H1 (cell line): Measurements from ENCODE around the gene TSKU. TPM values are rescaled to one million over a fixed set of nuclear protein-coding genes. Genes with fewer than 3 reads are reported as not detected.
"Not testable (repeated sequence)": the region's sequence is repeated elsewhere in the genome, so short reads cannot be mapped to it uniquely, and the experiment has no call there.

Experiments used
- CTCF ChIA-PET: fragments of 300-600 bp; sonication (Branson Sonifier 250); formaldehyde crosslinking; loops from one replicate; lab custom pipeline; 2021; ENCODE audit not compliant: partially characterized antibody; lab: Charles Lee
- POLR2A ChIA-PET: fragments of 300-600 bp; sonication (Branson Sonifier 250); formaldehyde crosslinking; loops from one replicate; lab custom pipeline; 2021; ENCODE audit warnings: inconsistent platforms; ENCODE audit not compliant: partially characterized antibody; lab: Charles Lee
- DNase-seq, 2 experiments: peaks; one replicate each; pipeline versions ENCODE4 v3.0.0 to v3.0.0-alpha.2; 2010 to 2022; ENCODE audit warnings: low spot score in 2 of 2, low read depth in 1 of 2, mixed read lengths in 1 of 2
- FAIRE-seq: peaks from 2 replicates; lab custom pipeline; 2011; peaks lifted over from hg19 to GRCh38; lab: Jason Lieb, UNC
- H2AFZ ChIP-seq: 2 replicates; pipeline ENCODE4 v1.8.1; 2012; ENCODE audit warnings: low read length, inconsistent platforms
- H2AK5ac ChIP-seq: 2 replicates; pipeline ENCODE4 v1.6.1; 2013; ENCODE audit warnings: low read depth, low read length
- H2BK120ac ChIP-seq: replicated peaks from 2 replicates; pipeline ENCODE3; 2013; ENCODE audit warnings: low read depth, low read length, inconsistent platforms
- H2BK12ac ChIP-seq: 2 replicates; pipeline ENCODE4 v1.6.1; 2013; ENCODE audit warnings: low read depth, low read length
- H2BK15ac ChIP-seq: 2 replicates; pipeline ENCODE4 v1.6.1; 2013; ENCODE audit warnings: low read length
- H2BK20ac ChIP-seq: 2 replicates; pipeline ENCODE4 v1.6.1; 2013; ENCODE audit warnings: low read length
- H2BK5ac ChIP-seq: 2 replicates; pipeline ENCODE4 v1.6.1; 2013; ENCODE audit warnings: low read depth, low read length
- H3K14ac ChIP-seq: 2 replicates; pipeline ENCODE4 v1.6.1; 2013; ENCODE audit warnings: inconsistent platforms; ENCODE audit not compliant: insufficient read length
- H3K18ac ChIP-seq: 2 replicates; pipeline ENCODE4 v1.6.1; 2013; ENCODE audit warnings: low read length; ENCODE audit errors: extremely low read depth
- H3K23ac ChIP-seq: 2 replicates; pipeline ENCODE4 v1.6.1; 2013; ENCODE audit warnings: inconsistent platforms; ENCODE audit not compliant: insufficient read length
- H3K23me2 ChIP-seq: 2 replicates; pipeline ENCODE4 v1.6.1; 2013; ENCODE audit warnings: low read depth, low read length
- H3K27ac ChIP-seq: 2 replicates; pipeline ENCODE4 v1.6.1; 2011; ENCODE audit warnings: low read depth, low read length, inconsistent platforms
- H3K27me3 ChIP-seq, 4 experiments: replicated peaks in 1 of 4; 1 replicate in 1 of 4; 2 replicates in 3 of 4; pipeline versions ENCODE4 v1.6.1 to v1.8.1; 2011 to 2013; ENCODE audit warnings: low read length in 3 of 4, mild to moderate bottlenecking in 3 of 4, inconsistent platforms in 2 of 4, mixed read lengths in 2 of 4, moderate library complexity in 1 of 4; ENCODE audit not compliant: control insufficient read depth in 3 of 4, insufficient read depth in 3 of 4; ENCODE audit errors: extremely low read depth in 1 of 4
- H3K36me3 ChIP-seq, 4 experiments: 2 replicates each; pipeline versions ENCODE4 v1.6.1 to v1.8.1; 2011 to 2013; ENCODE audit warnings: mild to moderate bottlenecking in 4 of 4, low read length in 3 of 4, moderate library complexity in 2 of 4, control low read depth in 1 of 4, inconsistent platforms in 1 of 4; ENCODE audit not compliant: insufficient read depth in 4 of 4, control insufficient read depth in 2 of 4
- H3K4ac ChIP-seq: replicated peaks from 2 replicates; pipeline ENCODE3; 2013; ENCODE audit warnings: low read length, low read depth, mixed read lengths, inconsistent platforms; ENCODE audit not compliant: insufficient read length
- H3K4me1 ChIP-seq, 4 experiments: replicated peaks in 1 of 4; 1 replicate in 1 of 4; 2 replicates in 3 of 4; pipeline versions ENCODE4 v1.6.1 to v1.8.1; 2011 to 2013; ENCODE audit warnings: low read length in 3 of 4, inconsistent platforms in 2 of 4, mixed read lengths in 1 of 4; ENCODE audit not compliant: insufficient read depth in 4 of 4, control insufficient read depth in 3 of 4
- H3K4me2 ChIP-seq, 2 experiments: 2 replicates each; pipeline versions ENCODE4 v1.6.1 to v1.8.1; 2011 to 2013; ENCODE audit warnings: low read depth in 2 of 2, low read length in 2 of 2, control low read depth in 1 of 2, inconsistent platforms in 1 of 2, mild to moderate bottlenecking in 1 of 2; ENCODE audit not compliant: insufficient read depth in 1 of 2
- H3K4me3 ChIP-seq, 4 experiments: fragments of 200-600, 300-600 bp in 1 of 4; sonication (generic), shearing (Covaris generic), sonication (Bioruptor Twin) in 1 of 4; 2 replicates each; pipeline versions ENCODE4 v1.5.1 to v1.8.1; 2011 to 2016; ENCODE audit warnings: low read length in 4 of 4, low read depth in 3 of 4, control low read depth in 2 of 4, inconsistent platforms in 2 of 4, mild to moderate bottlenecking in 2 of 4, mixed read lengths in 1 of 4, moderate library complexity in 1 of 4; ENCODE audit not compliant: insufficient read depth in 2 of 4; ENCODE audit errors: extremely low read depth in 1 of 4
- H3K56ac ChIP-seq: replicated peaks from 2 replicates; pipeline ENCODE3; 2013; ENCODE audit warnings: low read depth, mild to moderate bottlenecking, mixed read lengths, low read length, inconsistent platforms; ENCODE audit not compliant: insufficient read length
- H3K79me1 ChIP-seq: 2 replicates; pipeline ENCODE4 v1.6.1; 2013; ENCODE audit warnings: low read depth, low read length, control low read depth
- H3K79me2 ChIP-seq, 2 experiments: 2 replicates each; pipeline versions ENCODE4 v1.6.1 to v1.8.1; 2012 to 2013; ENCODE audit warnings: low read length in 2 of 2, mild to moderate bottlenecking in 2 of 2, inconsistent platforms in 1 of 2; ENCODE audit not compliant: insufficient read depth in 2 of 2, control insufficient read depth in 1 of 2
- H3K9ac ChIP-seq, 4 experiments: replicated peaks in 1 of 4; 1 replicate in 1 of 4; 2 replicates in 3 of 4; pipeline versions ENCODE4 v1.6.1 to v1.8.1; 2011 to 2013; ENCODE audit warnings: low read depth in 3 of 4, low read length in 3 of 4, control low read depth in 2 of 4, mild to moderate bottlenecking in 2 of 4, moderate library complexity in 2 of 4, inconsistent platforms in 1 of 4; ENCODE audit errors: extremely low read depth in 1 of 4
- H3K9me3 ChIP-seq, 2 experiments: 2 replicates each; pipeline versions ENCODE4 v1.6.1 to v1.8.1; 2012 to 2013; ENCODE audit warnings: mild to moderate bottlenecking in 2 of 2, moderate library complexity in 2 of 2, control low read depth in 1 of 2, inconsistent platforms in 1 of 2, low read depth in 1 of 2, low read length in 1 of 2, mixed read lengths in 1 of 2; ENCODE audit not compliant: insufficient read depth in 2 of 2
- H4K20me1 ChIP-seq, 2 experiments: replicated peaks in 1 of 2; 2 replicates each; pipeline versions ENCODE3 to v1.8.1; 2011 to 2013; ENCODE audit warnings: inconsistent platforms in 2 of 2, low read length in 2 of 2, mild to moderate bottlenecking in 1 of 2; ENCODE audit not compliant: insufficient read depth in 2 of 2, control insufficient read depth in 1 of 2
- H4K5ac ChIP-seq: 2 replicates; pipeline ENCODE4 v1.6.1; 2013; ENCODE audit warnings: low read length, low read depth, mixed read lengths, inconsistent platforms; ENCODE audit not compliant: insufficient read length
- H4K8ac ChIP-seq: 2 replicates; pipeline ENCODE4 v1.8.0; 2013; ENCODE audit warnings: mild to moderate bottlenecking, moderate library complexity, low read length, inconsistent platforms; ENCODE audit not compliant: insufficient read depth; ENCODE audit errors: extremely low read depth
- H4K91ac ChIP-seq: replicated peaks from 2 replicates; pipeline ENCODE3; 2013; ENCODE audit warnings: low read length, mixed read lengths, inconsistent platforms; ENCODE audit not compliant: insufficient read length
- whole genome bisulfite sequencing, 2 experiments: shearing (Covaris generic) in 1 of 2; methylation state at CpG; one replicate each; pipeline versions ENCODE4 v1.1.6 to v1.1.7; 2013 to 2015; ENCODE audit warnings: low lambda C conversion rate in 2 of 2, mixed read lengths in 2 of 2, inconsistent platforms in 1 of 2, low coverage in 1 of 2, missing lambda C conversion rate in 1 of 2; ENCODE audit not compliant: insufficient replicate concordance in 2 of 2, insufficient coverage in 1 of 2, insufficient read length in 1 of 2; ENCODE audit errors: extremely low coverage in 1 of 2, missing lambda C conversion rate in 1 of 2; 5-methylcytosine and 5-hydroxymethylcytosine counted together
- polyA plus RNA-seq, 7 experiments: library from polyadenylated mRNA; depleted of rRNA in 3 of 7; stranded (reverse) in 5 of 7; unstranded in 2 of 7; fragments of >200 nt in 5 of 7; fragments of 200-250 nt in 2 of 7; gene quantifications; 1 replicate in 5 of 7; 2 replicates in 1 of 7; 4 replicates in 1 of 7; pipeline versions ENCODE4 v1.2.1 to v1.2.3, GENCODE V29; 2011 to 2013; ENCODE audit warnings: missing spikeins in 2 of 7, mixed read lengths in 2 of 7
- total RNA-seq: library from RNA; stranded (reverse); fragmentation: NEBNext Ultra II Directional; extraction: Animal tissue kit (Norgen Biotek cat#: 25700); gene quantifications from 2 replicates; pipeline ENCODE4 v1.2.1, GENCODE V29; 2021

TSKU gene
- total and polyA plus RNA-seq, 2 of the 8 experiments (the other 6 are each of a cell fraction or from before 2014, with no cell fraction given) = 22.8 to 28.4 TPM

- H3K27ac ChIP-seq, H3K79me2 ChIP-seq, H3K36me3 ChIP-seq, H2AFZ ChIP-seq, H3K23ac ChIP-seq, H2BK5ac ChIP-seq, H2BK12ac ChIP-seq, H3K9me3 ChIP-seq, H3K23me2 ChIP-seq, H4K20me1 ChIP-seq, H2AK5ac ChIP-seq, H3K79me1 ChIP-seq, H3K27me3 ChIP-seq, H4K91ac ChIP-seq, H4K5ac ChIP-seq, H3K4me2 ChIP-seq, H2BK120ac ChIP-seq, FAIRE-seq, H3K14ac ChIP-seq, H3K18ac ChIP-seq, H4K8ac ChIP-seq, DNase-seq, H3K56ac ChIP-seq, H2BK15ac ChIP-seq, H3K4ac ChIP-seq, H3K9ac ChIP-seq, H3K4me3 ChIP-seq, H3K4me1 ChIP-seq, H2BK20ac ChIP-seq, POLR2A ChIA-PET: not testable (repeated sequence)
- CTCF ChIA-PET = interaction anchor here (0.8 to 1.5 kb wide), 3 partner anchors 92 to 105 kb away, joined by 3 to 5 read pairs (median 4); no protein-coding TSS in a partner anchor
- WGBS, 2 experiments = 81% methylated on average over 2 of the region's 3 CpGs; no CpG with 5 or more reads in 1 of the 2 experiments
Measured at GRCh38 chr11:76826508-76826907, 43.4 kb downstream of the TSKU start.

GRCh38 chr11:76827005-76827404, 43.8 kb downstream of the TSKU start:
- POLR2A ChIA-PET = not testable (repeated sequence)

More at GRCh38 chr11:76827005-76827404, 43.8 kb downstream of the TSKU start:
- H4K5ac ChIP-seq, H2BK12ac ChIP-seq, H3K4me2 ChIP-seq, H3K27me3 ChIP-seq, H3K27ac ChIP-seq, H3K36me3 ChIP-seq, H3K9me3 ChIP-seq, CTCF ChIA-PET, H3K9ac ChIP-seq, H2AFZ ChIP-seq, H3K18ac ChIP-seq, H2AK5ac ChIP-seq, H4K8ac ChIP-seq, H2BK15ac ChIP-seq, H3K56ac ChIP-seq, H2BK20ac ChIP-seq, H4K20me1 ChIP-seq, DNase-seq, H3K4ac ChIP-seq, H2BK5ac ChIP-seq, H3K23me2 ChIP-seq, H4K91ac ChIP-seq, FAIRE-seq, H2BK120ac ChIP-seq, H3K23ac ChIP-seq, H3K4me1 ChIP-seq, H3K14ac ChIP-seq, H3K79me1 ChIP-seq, H3K4me3 ChIP-seq, H3K79me2 ChIP-seq: not testable (repeated sequence)
